Spleen (tissue), 11 donors: ENCODE measurements around the gene SYCE1. TPM values are rescaled to one million over a fixed set of nuclear protein-coding genes. Genes with fewer than 3 reads are reported as not detected.

Experiments used
- DNase-seq: peaks from one replicate; pipeline ENCODE4 v3.0.0-alpha.2; 2020
- H3K27ac ChIP-seq, 8 donors: fragments of 200-600 bp; sonication (generic) in 7 of 8; 1 replicate in 4 of 8; 2 replicates in 4 of 8; pipeline versions ENCODE4 v1.5.0 to v1.8.0; 2016 to 2021; ENCODE audit warnings: inconsistent platforms in 4 of 8, mild to moderate bottlenecking in 4 of 8, moderate library complexity in 1 of 8
- H3K27me3 ChIP-seq, 7 donors: fragments of 200-600 bp; sonication (generic) in 6 of 7; replicated peaks in 1 of 7; 1 replicate in 4 of 7; 2 replicates in 3 of 7; pipeline versions ENCODE4 v1.5.0 to v1.8.0; 2016 to 2021; ENCODE audit warnings: inconsistent platforms in 3 of 7, mild to moderate bottlenecking in 1 of 7
- H3K36me3 ChIP-seq, 6 donors: fragments of 200-600 bp; sonication (generic) in 5 of 6; 1 replicate in 4 of 6; 2 replicates in 2 of 6; pipeline versions ENCODE4 v1.5.0 to v1.8.0; 2016 to 2021; ENCODE audit warnings: inconsistent platforms in 2 of 6
- H3K4me1 ChIP-seq, 6 donors: fragments of 200-600 bp; sonication (generic) in 5 of 6; 1 replicate in 3 of 6; 2 replicates in 3 of 6; pipeline versions ENCODE4 v1.5.0 to v1.8.0; 2016 to 2021; ENCODE audit warnings: inconsistent platforms in 3 of 6
- H3K4me3 ChIP-seq, 8 donors: fragments of 200-600 bp; sonication (generic) in 7 of 8; 1 replicate in 4 of 8; 2 replicates in 4 of 8; pipeline versions ENCODE4 v1.5.0 to v1.8.0; 2016 to 2021; ENCODE audit warnings: inconsistent platforms in 4 of 8, mild to moderate bottlenecking in 4 of 8, moderate library complexity in 2 of 8
- H3K9me3 ChIP-seq, 8 donors: fragments of 200-600 bp; sonication (generic) in 7 of 8; 1 replicate in 4 of 8; 2 replicates in 4 of 8; pipeline versions ENCODE4 v1.5.0 to v1.8.0; 2016 to 2021; ENCODE audit warnings: inconsistent platforms in 4 of 8
- POLR2A ChIP-seq, 3 donors: fragments of 450-650 bp; IDR thresholded peaks; one replicate each; pipeline ENCODE4 v1.5.1; 2017; ENCODE audit warnings: antibody characterized with exemption in 3 of 3, mild to moderate bottlenecking in 1 of 3
- POLR2AphosphoS5 ChIP-seq, 3 donors: sonication (generic); formaldehyde crosslinking; IDR thresholded peaks; one replicate each; pipeline ENCODE4 v1.5.1; 2017; ENCODE audit warnings: antibody characterized with exemption in 3 of 3
- WGBS, 5 donors: extraction: QIAGEN DNeasy Blood & Tissue Kit in 3 of 5; methylation state at CpG; one replicate each; pipeline versions ENCODE4 v1.1.5 to v1.1.7; 2013 to 2018; 5-methylcytosine and 5-hydroxymethylcytosine counted together
- intact Hi-C: fragments of 100-400 bp; cut with DNase I; formaldehyde crosslinking; loops from one replicate; pipeline ENCODE4 v1.15.0; 2023; ENCODE audit warnings: low total_unique reads
- polyA plus RNA-seq, 3 donors: library from polyadenylated mRNA; stranded (reverse); fragments of 200-250 nt; gene quantifications; one replicate each; pipeline ENCODE4 v1.2.1, GENCODE V29; 2013
- total RNA-seq, 7 donors: library from RNA; depleted of rRNA in 3 of 7; stranded (reverse); fragments of >200 nt in 3 of 7; fragmentation: NEBNext Ultra II Directional in 4 of 7; extraction: Animal tissue kit (Norgen Biotek cat#: 25700) in 4 of 7; gene quantifications; one replicate each; pipeline versions ENCODE4 v1.1.0 to v1.2.1, GENCODE V29; 2016 to 2021
- TF ChIP-seq, protein P1 (sequence below), 11 experiments: fragments of 200-600 bp in 7 of 11; fragments of 450-650 bp in 4 of 11; sonication (generic) in 4 of 11; IDR thresholded peaks in 8 of 11; conservative IDR thresholded peaks in 3 of 11; 1 replicate in 7 of 11; 2 replicates in 4 of 11; pipeline versions ENCODE4 v1.4.0 to v1.8.0; 2016 to 2021; ENCODE audit warnings: antibody characterized with exemption in 11 of 11, inconsistent platforms in 4 of 11, mild to moderate bottlenecking in 1 of 11
- donor health status: healthy with polysubstance abuse.
- donor health status: DM: no; HTN: no; CAD: no; lungs with moderate emphysema.
- donor health status: DM: no; HTN: no; CAD: no.
- donor health status: Bipolar disorder and iron deficiency.
- donor health status: healthy.
- donor health status: DM: no; HTN: no; CAD: no.
- donor health status: DM: yes; HTN: yes; CAD: no.

SYCE1 gene
- total and polyA plus RNA-seq, 10 donors: 0.24 to 3.5 (median 1.4) TPM; not detected in 4

DNA sequence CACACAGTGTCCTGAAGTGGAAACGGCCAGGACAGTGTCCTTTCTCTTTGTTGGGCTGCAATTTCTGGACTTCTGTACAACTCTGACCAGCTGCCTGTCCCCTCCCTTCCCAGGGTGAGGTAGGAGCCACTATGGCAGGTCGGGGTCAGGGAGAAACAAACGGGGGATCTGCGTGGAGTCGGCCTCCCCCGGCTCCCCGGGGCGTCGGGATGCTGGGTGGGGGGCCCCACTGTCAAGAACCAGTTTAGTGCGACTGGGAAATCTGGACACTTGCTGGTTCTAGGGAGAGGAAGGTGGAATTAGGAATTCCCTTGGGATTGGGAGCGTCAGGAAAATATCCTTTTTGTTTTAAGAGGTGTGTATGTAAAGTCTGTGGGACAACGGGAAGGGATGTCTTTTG lies 567 bp downstream of the SYCE1 start:
- peaks cover 0 to under 1% (median 0%) of the 10 kb centered on the region in 6 donors for H3K36me3 ChIP-seq
- H3K4me3 ChIP-seq: peak overlapping the region in 1 of 8 donors; percentile 35

GRCh38 chr10:133559216-133559615 lies 6.2 kb downstream of the SYCE1 start:
- intact Hi-C loops: no loop called here
- TF ChIP-seq, protein P1, sequence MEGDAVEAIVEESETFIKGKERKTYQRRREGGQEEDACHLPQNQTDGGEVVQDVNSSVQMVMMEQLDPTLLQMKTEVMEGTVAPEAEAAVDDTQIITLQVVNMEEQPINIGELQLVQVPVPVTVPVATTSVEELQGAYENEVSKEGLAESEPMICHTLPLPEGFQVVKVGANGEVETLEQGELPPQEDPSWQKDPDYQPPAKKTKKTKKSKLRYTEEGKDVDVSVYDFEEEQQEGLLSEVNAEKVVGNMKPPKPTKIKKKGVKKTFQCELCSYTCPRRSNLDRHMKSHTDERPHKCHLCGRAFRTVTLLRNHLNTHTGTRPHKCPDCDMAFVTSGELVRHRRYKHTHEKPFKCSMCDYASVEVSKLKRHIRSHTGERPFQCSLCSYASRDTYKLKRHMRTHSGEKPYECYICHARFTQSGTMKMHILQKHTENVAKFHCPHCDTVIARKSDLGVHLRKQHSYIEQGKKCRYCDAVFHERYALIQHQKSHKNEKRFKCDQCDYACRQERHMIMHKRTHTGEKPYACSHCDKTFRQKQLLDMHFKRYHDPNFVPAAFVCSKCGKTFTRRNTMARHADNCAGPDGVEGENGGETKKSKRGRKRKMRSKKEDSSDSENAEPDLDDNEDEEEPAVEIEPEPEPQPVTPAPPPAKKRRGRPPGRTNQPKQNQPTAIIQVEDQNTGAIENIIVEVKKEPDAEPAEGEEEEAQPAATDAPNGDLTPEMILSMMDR (IDR thresholded peaks at IDR 0.05 in 8 of 11, conservative IDR thresholded peaks at IDR 0.05 in 3 of 11): no peak
- TF ChIP-seq POLR2AphosphoS5 (IDR thresholded peaks at IDR 0.05): no peak
- no peak for TF ChIP-seq POLR2A (IDR thresholded peaks at IDR 0.05)

More for the DNA sequence above, 567 bp downstream of the SYCE1 start:
- DNase-seq: no peak
- 86 to 95% (median 90%) methylated on average over 12 of the region's 12 CpGs for WGBS, 5 donors
- Histone ChIP-seq H3K27ac (peak overlapping the region in 1 of 8 donors; percentile 87), H3K9me3 (peaks cover 0 to 25% (median 10%) of the 10 kb centered on the region in 8 donors), H3K27me3 (peaks cover 0 to 34% (median 7%) of the 10 kb centered on the region in 7 donors), H3K4me1 (no peaks in the 10 kb centered on the region)
- TF ChIP-seq, protein P1 (IDR thresholded peaks at IDR 0.05 in 8 of 11, conservative IDR thresholded peaks at IDR 0.05 in 3 of 11): no peak
- TF ChIP-seq POLR2AphosphoS5 (IDR thresholded peaks at IDR 0.05) (no peak), POLR2A (IDR thresholded peaks at IDR 0.05) (no peak)
- intact Hi-C loops: no loop called here

GRCh38 chr10:133557381-133557780 lies 8.0 kb downstream of the SYCE1 start:
- WGBS, 5 donors: 36 to 67% (median 49%) methylated on average over 3 of the region's 3 CpGs
- Histone ChIP-seq H3K27me3 (peaks cover 0 to 18% (median 0%) of the 10 kb centered on the region in 7 donors), H3K4me3 (no peak overlapping the region), H3K27ac (no peak overlapping the region), H3K36me3 (peaks cover 0 to 27% (median 0%) of the 10 kb centered on the region in 6 donors), H3K9me3 (no peaks in the 10 kb centered on the region), H3K4me1 (no peaks in the 10 kb centered on the region)
- DNase-seq: no peak
- TF ChIP-seq, protein P1 (IDR thresholded peaks at IDR 0.05 in 8 of 11, conservative IDR thresholded peaks at IDR 0.05 in 3 of 11): no peak
- no peak for TF ChIP-seq POLR2A (IDR thresholded peaks at IDR 0.05)
- TF ChIP-seq POLR2AphosphoS5 (IDR thresholded peaks at IDR 0.05): no peak
- intact Hi-C loops: no loop called here

More at GRCh38 chr10:133559216-133559615, 6.2 kb downstream of the SYCE1 start:
- H3K4me3 ChIP-seq: no peak overlapping the region
- peaks cover 0 to 27% (median 0%) of the 10 kb centered on the region in 6 donors for H3K36me3 ChIP-seq
- DNase-seq: no peak
- H3K4me1 ChIP-seq: no peaks in the 10 kb centered on the region
- 79 to 92% (median 87%) methylated on average over 9 to 11 of the region's 11 CpGs for WGBS, 5 donors
- H3K9me3 ChIP-seq: no peaks in the 10 kb centered on the region
- no peak overlapping the region for H3K27ac ChIP-seq
- peaks cover 0 to 18% (median 0%) of the 10 kb centered on the region in 7 donors for H3K27me3 ChIP-seq

DNA sequence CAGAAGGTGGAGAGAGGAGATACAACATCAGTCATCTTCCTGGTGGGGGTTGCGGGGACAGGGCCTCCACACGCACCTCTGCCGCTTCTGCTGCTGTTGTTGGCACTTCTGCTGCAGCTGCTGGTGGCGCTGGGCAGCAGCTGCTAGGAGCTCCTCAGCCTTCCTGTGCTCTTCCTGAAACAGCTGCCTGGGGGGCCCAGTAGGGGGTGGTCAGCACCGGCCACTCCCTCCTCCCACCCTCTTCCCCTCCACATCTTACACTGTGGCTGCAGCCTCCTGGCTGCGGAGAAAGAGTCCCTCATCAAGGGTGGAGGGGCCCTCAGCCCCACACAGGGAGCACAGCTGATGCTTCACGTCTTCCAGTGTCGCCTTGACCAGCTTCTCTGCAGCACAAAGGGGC lies 9.9 kb downstream of the SYCE1 start:
- peaks cover 0 to 18% (median 0%) of the 10 kb centered on the region in 7 donors for H3K27me3 ChIP-seq
- no peak for TF ChIP-seq POLR2A (IDR thresholded peaks at IDR 0.05)
- TF ChIP-seq POLR2AphosphoS5 (IDR thresholded peaks at IDR 0.05): no peak
- TF ChIP-seq, protein P1 (IDR thresholded peaks at IDR 0.05 in 8 of 11, conservative IDR thresholded peaks at IDR 0.05 in 3 of 11): no peak
- intact Hi-C loops: no loop called here
- WGBS, 5 donors: 45 to 59% (median 57%) methylated on average over 8 of the region's 8 CpGs
- H3K4me1 ChIP-seq: no peaks in the 10 kb centered on the region
- no peaks in the 10 kb centered on the region for H3K9me3 ChIP-seq
- H3K4me3 ChIP-seq: no peak overlapping the region
- peaks cover 0 to 27% (median 0%) of the 10 kb centered on the region in 6 donors for H3K36me3 ChIP-seq
- no peak overlapping the region for H3K27ac ChIP-seq
- no peak for DNase-seq
